Ectodermal cell (in vitro differentiated cells): ENCODE measurements around the gene PTTG2.

Experiments used
- H3K27ac ChIP-seq: 2 replicates; pipeline ENCODE4 v1.7.0; 2013; ENCODE audit warnings: mild to moderate bottlenecking, low read depth, low read length; ENCODE audit not compliant: insufficient read depth, poor library complexity, severe bottlenecking
- H3K27me3 ChIP-seq: 2 replicates; pipeline ENCODE4 v1.7.0; 2013; ENCODE audit warnings: mild to moderate bottlenecking, low read length; ENCODE audit not compliant: insufficient read depth, control insufficient read depth, poor library complexity, severe bottlenecking
- H3K36me3 ChIP-seq: one replicate; pipeline ENCODE4 v1.7.0; 2013; ENCODE audit warnings: low read length; ENCODE audit not compliant: control insufficient read depth, insufficient read depth
- H3K4me1 ChIP-seq: one replicate; pipeline ENCODE4 v1.7.0; 2013; ENCODE audit warnings: low read length; ENCODE audit not compliant: control insufficient read depth, insufficient read depth
- H3K4me3 ChIP-seq: 2 replicates; pipeline ENCODE4 v1.7.0; 2013; ENCODE audit warnings: low read depth, low read length, control low read depth; ENCODE audit not compliant: insufficient read depth
- H3K9me3 ChIP-seq: 2 replicates; pipeline ENCODE4 v1.7.0; 2013; ENCODE audit warnings: mild to moderate bottlenecking, low read length, moderate library complexity; ENCODE audit not compliant: control insufficient read depth
- WGBS, 2 experiments: methylation state at CpG; one replicate each; pipeline ENCODE4 v1.1.7; 2013; ENCODE audit warnings: missing lambda C conversion rate in 2 of 2; 5-methylcytosine and 5-hydroxymethylcytosine counted together

Gene PTTG2

GRCh38 chr4:37934609-37935008 is 25.6 kb upstream of the PTTG2 start:
- H3K4me3 ChIP-seq, result no peak overlapping the region
- no peaks in the 10 kb centered on the region for H3K9me3 ChIP-seq
- H3K36me3 ChIP-seq, result no peaks in the 10 kb centered on the region
- H3K27me3 ChIP-seq, result no peaks in the 10 kb centered on the region
- WGBS, 2 experiments, result 89 to 93% methylated on average over 3 of the region's 3 CpGs
- H3K27ac ChIP-seq, result no peak overlapping the region
- no peaks in the 10 kb centered on the region for H3K4me1 ChIP-seq

GRCh38 chr4:37935026-37935425 is 25.2 kb upstream of the PTTG2 start:
- Histone ChIP-seq H3K4me1 (no peaks in the 10 kb centered on the region), H3K9me3 (no peaks in the 10 kb centered on the region), H3K36me3 (no peaks in the 10 kb centered on the region), H3K27ac (no peak overlapping the region), H3K4me3 (no peak overlapping the region), H3K27me3 (no peaks in the 10 kb centered on the region)
- WGBS, 2 experiments, result 80 to 83% methylated on average over 4 of the region's 4 CpGs

- WGBS, 2 experiments, result 55 to 59% methylated on average over 6 to 7 of the region's 7 CpGs
- Histone ChIP-seq H3K4me1 (no peaks in the 10 kb centered on the region), H3K27ac (no peak overlapping the region), H3K9me3 (no peaks in the 10 kb centered on the region), H3K36me3 (no peaks in the 10 kb centered on the region), H3K27me3 (no peaks in the 10 kb centered on the region), H3K4me3 (no peak overlapping the region)
These were observed 23.2 kb upstream of the PTTG2 start for GRCh38 chr4:37936889-37937498.

GRCh38 chr4:37938208-37938607 is 22.0 kb upstream of the PTTG2 start:
- no peaks in the 10 kb centered on the region for H3K27me3 ChIP-seq
- H3K36me3 ChIP-seq, result no peaks in the 10 kb centered on the region
- 100% methylated on average over 1 to 3 of the region's 3 CpGs for WGBS, 2 experiments
- no peaks in the 10 kb centered on the region for H3K9me3 ChIP-seq
- no peak overlapping the region for H3K4me3 ChIP-seq
- no peaks in the 10 kb centered on the region for H3K4me1 ChIP-seq
- no peak overlapping the region for H3K27ac ChIP-seq

GRCh38 chr4:37946503-37947179 is 13.6 kb upstream of the PTTG2 start:
- Histone ChIP-seq H3K4me3 (no peak overlapping the region), H3K36me3 (no peaks in the 10 kb centered on the region), H3K27me3 (no peaks in the 10 kb centered on the region), H3K9me3 (no peaks in the 10 kb centered on the region), H3K4me1 (no peaks in the 10 kb centered on the region), H3K27ac (no peak overlapping the region)
- 90 to 91% methylated on average over 8 to 10 of the region's 10 CpGs for WGBS, 2 experiments

- WGBS, 2 experiments, result 91 to 98% methylated on average over 4 of the region's 4 CpGs
- Histone ChIP-seq H3K4me3 (no peak overlapping the region), H3K36me3 (no peaks in the 10 kb centered on the region), H3K27ac (no peak overlapping the region), H3K27me3 (no peaks in the 10 kb centered on the region), H3K4me1 (no peaks in the 10 kb centered on the region), H3K9me3 (no peaks in the 10 kb centered on the region)
These were observed 11.7 kb upstream of the PTTG2 start for GRCh38 chr4:37948542-37948941.

- 90 to 93% methylated on average over 9 of the region's 9 CpGs for WGBS, 2 experiments
- no peak overlapping the region for H3K27ac ChIP-seq
- no peak overlapping the region for H3K4me3 ChIP-seq
- H3K9me3 ChIP-seq, result no peaks in the 10 kb centered on the region
- H3K4me1 ChIP-seq, result no peaks in the 10 kb centered on the region
- H3K27me3 ChIP-seq, result no peaks in the 10 kb centered on the region
- no peaks in the 10 kb centered on the region for H3K36me3 ChIP-seq
These were observed 10.4 kb upstream of the PTTG2 start for GRCh38 chr4:37949636-37950426.

GRCh38 chr4:37951461-37952352 is 8.5 kb upstream of the PTTG2 start:
- no peaks in the 10 kb centered on the region for H3K4me1 ChIP-seq
- 88 to 90% methylated on average over 10 of the region's 10 CpGs for WGBS, 2 experiments
- no peaks in the 10 kb centered on the region for H3K27me3 ChIP-seq
- H3K36me3 ChIP-seq, result no peaks in the 10 kb centered on the region
- H3K4me3 ChIP-seq, result no peak overlapping the region
- H3K9me3 ChIP-seq, result no peaks in the 10 kb centered on the region
- no peak overlapping the region for H3K27ac ChIP-seq

GRCh38 chr4:37953156-37953555 is 7.0 kb upstream of the PTTG2 start:
- 78 to 81% methylated on average over 1 of the region's 1 CpG for WGBS, 2 experiments
- no peak overlapping the region for H3K27ac ChIP-seq

More at GRCh38 chr4:37953156-37953555, 7.0 kb upstream of the PTTG2 start:
- no peak overlapping the region for H3K4me3 ChIP-seq
- no peaks in the 10 kb centered on the region for H3K9me3 ChIP-seq
- no peaks in the 10 kb centered on the region for H3K36me3 ChIP-seq
- no peaks in the 10 kb centered on the region for H3K27me3 ChIP-seq
- no peaks in the 10 kb centered on the region for H3K4me1 ChIP-seq
